Rectal smooth muscle tissue (tissue), 1 donor: Measurements from ENCODE around the gene PGP.

ENCODE experiments used
- H3K27ac ChIP-seq: one replicate; pipeline ENCODE4 v1.7.0; 2013; ENCODE audit warnings: low read depth, low read length, inconsistent platforms
- H3K27me3 ChIP-seq: one replicate; pipeline ENCODE4 v1.7.0; 2013; ENCODE audit warnings: low read length; ENCODE audit not compliant: control insufficient read depth, insufficient read depth
- H3K36me3 ChIP-seq: one replicate; pipeline ENCODE4 v1.7.0; 2013; ENCODE audit warnings: low read length; ENCODE audit not compliant: control insufficient read depth, insufficient read depth
- H3K4me1 ChIP-seq: one replicate; pipeline ENCODE4 v1.7.0; 2013; ENCODE audit warnings: low read length; ENCODE audit not compliant: control insufficient read depth, insufficient read depth
- H3K4me3 ChIP-seq: one replicate; pipeline ENCODE4 v1.7.0; 2013; ENCODE audit warnings: low read length
- H3K9ac ChIP-seq: one replicate; pipeline ENCODE4 v1.7.0; 2013; ENCODE audit warnings: low read length

PGP gene

GRCh38 chr16:2235695-2236336 lies 21.2 kb upstream of the PGP start:
- H3K27me3 ChIP-seq: peaks cover 3% of the 10 kb centered on the region
- H3K36me3 ChIP-seq: peaks cover 38% of the 10 kb centered on the region

GRCh38 chr16:2235234-2235651 lies 20.6 kb upstream of the PGP start:
- Histone ChIP-seq H3K9ac (no peak overlapping the region), H3K36me3 (peaks cover 38% of the 10 kb centered on the region), H3K27me3 (peaks cover 3% of the 10 kb centered on the region), H3K4me3 (no peak overlapping the region), H3K27ac (no peak overlapping the region), H3K4me1 (no peaks in the 10 kb centered on the region)

More at GRCh38 chr16:2235695-2236336, 21.2 kb upstream of the PGP start:
- H3K4me3 ChIP-seq: no peak overlapping the region
- H3K27ac ChIP-seq: no peak overlapping the region
- H3K9ac ChIP-seq: no peak overlapping the region
- H3K4me1 ChIP-seq: no peaks in the 10 kb centered on the region

- H3K4me3 ChIP-seq: no peak overlapping the region
- peaks cover 42% of the 10 kb centered on the region for H3K36me3 ChIP-seq
- H3K4me1 ChIP-seq: no peaks in the 10 kb centered on the region
- H3K27me3 ChIP-seq: peaks cover 3% of the 10 kb centered on the region
- H3K9ac ChIP-seq: no peak overlapping the region
- no peak overlapping the region for H3K27ac ChIP-seq
These were observed 20.2 kb upstream of the PGP start for GRCh38 chr16:2234813-2235170.

- no peak overlapping the region for H3K27ac ChIP-seq
- H3K36me3 ChIP-seq: peaks cover 47% of the 10 kb centered on the region
- H3K4me1 ChIP-seq: no peaks in the 10 kb centered on the region
These were observed 19.5 kb upstream of the PGP start for GRCh38 chr16:2233872-2234812.

GRCh38 chr16:2233046-2233775 lies 18.6 kb upstream of the PGP start:
- no peak overlapping the region for H3K4me3 ChIP-seq
- H3K27ac ChIP-seq: no peak overlapping the region
- H3K27me3 ChIP-seq: peaks cover 7% of the 10 kb centered on the region
- H3K36me3 ChIP-seq: peaks cover 50% of the 10 kb centered on the region
- H3K9ac ChIP-seq: no peak overlapping the region
- no peaks in the 10 kb centered on the region for H3K4me1 ChIP-seq

More at GRCh38 chr16:2233872-2234812, 19.5 kb upstream of the PGP start:
- Histone ChIP-seq H3K4me3 (no peak overlapping the region), H3K27me3 (peaks cover 7% of the 10 kb centered on the region), H3K9ac (no peak overlapping the region)

GRCh38 chr16:2232094-2232990 lies 17.7 kb upstream of the PGP start:
- Histone ChIP-seq H3K9ac (no peak overlapping the region), H3K27ac (no peak overlapping the region), H3K4me3 (no peak overlapping the region), H3K27me3 (peaks cover 7% of the 10 kb centered on the region), H3K36me3 (peaks cover 50% of the 10 kb centered on the region), H3K4me1 (no peaks in the 10 kb centered on the region)

- H3K4me1 ChIP-seq: no peaks in the 10 kb centered on the region
- H3K36me3 ChIP-seq: peaks cover 54% of the 10 kb centered on the region
- H3K27ac ChIP-seq: no peak overlapping the region
- H3K9ac ChIP-seq: no peak overlapping the region
- no peak overlapping the region for H3K4me3 ChIP-seq
- H3K27me3 ChIP-seq: peaks cover 4% of the 10 kb centered on the region
These were observed 16.6 kb upstream of the PGP start for GRCh38 chr16:2231016-2231931.

GRCh38 chr16:2230376-2230775 lies 15.7 kb upstream of the PGP start:
- Histone ChIP-seq H3K4me3 (no peak overlapping the region), H3K4me1 (no peaks in the 10 kb centered on the region), H3K36me3 (peaks cover 51% of the 10 kb centered on the region)

GRCh38 chr16:2229632-2230250 lies 15.1 kb upstream of the PGP start:
- peaks cover 45% of the 10 kb centered on the region for H3K36me3 ChIP-seq
- peaks cover 4% of the 10 kb centered on the region for H3K27me3 ChIP-seq
- no peak overlapping the region for H3K27ac ChIP-seq
- peaks cover 2% of the 10 kb centered on the region for H3K4me1 ChIP-seq
- H3K9ac ChIP-seq: no peak overlapping the region
- no peak overlapping the region for H3K4me3 ChIP-seq

More at GRCh38 chr16:2230376-2230775, 15.7 kb upstream of the PGP start:
- H3K9ac ChIP-seq: no peak overlapping the region
- H3K27ac ChIP-seq: no peak overlapping the region
- peaks cover 4% of the 10 kb centered on the region for H3K27me3 ChIP-seq

- peaks cover 40% of the 10 kb centered on the region for H3K36me3 ChIP-seq
- peaks cover 6% of the 10 kb centered on the region for H3K4me1 ChIP-seq
- H3K27ac ChIP-seq: no peak overlapping the region
These were observed 14.5 kb upstream of the PGP start for GRCh38 chr16:2229091-2229490.

More at GRCh38 chr16:2229091-2229490, 14.5 kb upstream of the PGP start:
- Histone ChIP-seq H3K9ac (no peak overlapping the region), H3K4me3 (no peak overlapping the region), H3K27me3 (peaks cover 4% of the 10 kb centered on the region)
